Tibial nerve (tissue), 4 donors: Measurements from ENCODE around the gene SOX5. TPM values are rescaled to one million over a fixed set of nuclear protein-coding genes. Genes with fewer than 3 reads are reported as not detected.

Source experiments
- DNase-seq, 2 donors: peaks; one replicate each; pipeline ENCODE4 v3.0.0-alpha.2; 2019; ENCODE audit warnings: low spot score in 2 of 2
- H3K27ac ChIP-seq, 4 donors: fragments of 200-600 bp; sonication (generic) in 3 of 4; one replicate each; pipeline ENCODE4 v1.5.1; 2017 to 2019; ENCODE audit warnings: mild to moderate bottlenecking in 1 of 4
- H3K27me3 ChIP-seq, 2 donors: fragments of 200-600 bp; sonication (generic) in 1 of 2; one replicate each; pipeline versions ENCODE4 v1.5.1 to v1.6.0; 2017 to 2019
- H3K36me3 ChIP-seq, 3 donors: fragments of 200-600 bp; sonication (generic); one replicate each; pipeline ENCODE4 v1.5.1; 2018 to 2019
- H3K4me1 ChIP-seq, 4 donors: fragments of 200-600 bp; sonication (generic) in 3 of 4; one replicate each; pipeline ENCODE4 v1.5.1; 2017 to 2019
- H3K4me3 ChIP-seq, 4 donors: fragments of 200-600 bp; sonication (generic) in 3 of 4; one replicate each; pipeline ENCODE4 v1.5.1; 2017 to 2019; ENCODE audit warnings: mild to moderate bottlenecking in 1 of 4, moderate library complexity in 1 of 4
- H3K9me3 ChIP-seq, 4 donors: fragments of 200-600 bp; sonication (generic) in 3 of 4; one replicate each; pipeline ENCODE4 v1.5.1; 2017 to 2019
- EP300 ChIP-seq, 2 donors: sonication (generic); formaldehyde crosslinking; IDR thresholded peaks; one replicate each; pipeline ENCODE4 v1.6.1; 2017; ENCODE audit warnings: antibody characterized with exemption in 2 of 2, mild to moderate bottlenecking in 1 of 2
- POLR2A ChIP-seq, 2 donors: fragments of 450-650 bp; IDR thresholded peaks; one replicate each; pipeline ENCODE4 v1.6.1; 2017; ENCODE audit warnings: antibody characterized with exemption in 2 of 2, mild to moderate bottlenecking in 2 of 2, moderate library complexity in 2 of 2
- WGBS, 2 donors: methylation state at CpG; one replicate each; pipeline ENCODE4 v1.1.5; 2018; 5-methylcytosine and 5-hydroxymethylcytosine counted together
- total RNA-seq, 4 donors: library from RNA; depleted of rRNA; stranded (reverse); fragments of >200 nt; gene quantifications; one replicate each; pipeline ENCODE4 v1.1.0, GENCODE V29; 2016
- TF ChIP-seq, protein P1 (sequence below), 5 experiments: fragments of 200-600 bp in 3 of 5; fragments of 450-650 bp in 2 of 5; sonication (generic) in 3 of 5; IDR thresholded peaks; one replicate each; pipeline ENCODE4 v1.5.1; 2016 to 2019; ENCODE audit warnings: antibody characterized with exemption in 5 of 5, mild to moderate bottlenecking in 3 of 5, moderate library complexity in 2 of 5

SOX5 gene
- total RNA-seq, 4 donors from 2014 or later = 24.0 to 53.8 (median 38.6) TPM

DNA sequence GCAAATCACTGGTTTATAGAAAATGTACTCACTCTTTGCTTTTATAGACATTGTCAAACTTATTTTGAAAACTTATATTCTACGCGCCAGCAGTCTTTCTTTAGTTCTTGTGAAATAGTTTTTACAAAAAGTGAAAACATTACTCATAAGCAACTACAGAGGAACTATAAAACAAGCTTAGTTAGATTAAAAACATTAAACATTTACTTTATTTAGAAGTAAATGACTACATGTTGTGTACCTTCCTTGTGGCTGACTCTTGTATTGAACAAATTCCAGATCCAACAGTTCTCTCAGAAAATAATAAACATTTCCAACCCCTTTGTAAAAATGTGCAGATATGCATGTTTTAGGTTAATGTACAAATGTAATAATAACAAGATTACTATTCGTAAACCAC lies 198.5 kb downstream of the SOX5 start:
- DNase-seq = no peak
- Histone ChIP-seq H3K27ac (no peak overlapping the region), H3K27me3 (no peaks in the 10 kb centered on the region), H3K4me3 (no peak overlapping the region), H3K36me3 (peaks cover 0 to 5% (median 0%) of the 10 kb centered on the region in 3 donors), H3K9me3 (no peaks in the 10 kb centered on the region), H3K4me1 (no peaks in the 10 kb centered on the region)
- TF ChIP-seq EP300 (IDR thresholded peaks at IDR 0.05) = no peak
- TF ChIP-seq, protein P1, sequence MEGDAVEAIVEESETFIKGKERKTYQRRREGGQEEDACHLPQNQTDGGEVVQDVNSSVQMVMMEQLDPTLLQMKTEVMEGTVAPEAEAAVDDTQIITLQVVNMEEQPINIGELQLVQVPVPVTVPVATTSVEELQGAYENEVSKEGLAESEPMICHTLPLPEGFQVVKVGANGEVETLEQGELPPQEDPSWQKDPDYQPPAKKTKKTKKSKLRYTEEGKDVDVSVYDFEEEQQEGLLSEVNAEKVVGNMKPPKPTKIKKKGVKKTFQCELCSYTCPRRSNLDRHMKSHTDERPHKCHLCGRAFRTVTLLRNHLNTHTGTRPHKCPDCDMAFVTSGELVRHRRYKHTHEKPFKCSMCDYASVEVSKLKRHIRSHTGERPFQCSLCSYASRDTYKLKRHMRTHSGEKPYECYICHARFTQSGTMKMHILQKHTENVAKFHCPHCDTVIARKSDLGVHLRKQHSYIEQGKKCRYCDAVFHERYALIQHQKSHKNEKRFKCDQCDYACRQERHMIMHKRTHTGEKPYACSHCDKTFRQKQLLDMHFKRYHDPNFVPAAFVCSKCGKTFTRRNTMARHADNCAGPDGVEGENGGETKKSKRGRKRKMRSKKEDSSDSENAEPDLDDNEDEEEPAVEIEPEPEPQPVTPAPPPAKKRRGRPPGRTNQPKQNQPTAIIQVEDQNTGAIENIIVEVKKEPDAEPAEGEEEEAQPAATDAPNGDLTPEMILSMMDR (IDR thresholded peaks at IDR 0.05) = no peak
- no peak for TF ChIP-seq POLR2A (IDR thresholded peaks at IDR 0.05)
- WGBS, 2 donors = 93% methylated on average over 3 of the region's 3 CpGs

DNA sequence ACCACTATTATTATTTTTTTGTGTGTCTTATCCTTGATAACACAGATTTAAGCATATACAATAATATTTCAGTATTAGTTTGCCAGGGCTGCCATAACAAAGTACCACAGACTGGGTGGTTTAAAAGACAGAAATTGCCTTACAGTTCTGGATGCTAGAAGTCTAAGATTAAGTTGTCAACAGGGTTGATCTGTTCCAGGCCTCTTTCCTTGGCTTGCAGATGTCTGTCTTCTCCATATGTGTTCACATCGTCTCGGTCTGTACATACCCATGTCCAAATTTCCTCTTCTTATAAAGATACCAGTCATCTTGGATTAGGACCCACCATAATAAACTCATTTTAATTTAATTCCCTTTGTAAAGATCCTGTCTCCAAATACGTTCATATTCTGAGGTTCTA lies 204.8 kb downstream of the SOX5 start:
- TF ChIP-seq EP300 (IDR thresholded peaks at IDR 0.05) = no peak
- TF ChIP-seq, protein P1 (IDR thresholded peaks at IDR 0.05) = no peak
- no peak for TF ChIP-seq POLR2A (IDR thresholded peaks at IDR 0.05)
- Histone ChIP-seq H3K27me3 (no peaks in the 10 kb centered on the region), H3K27ac (no peak overlapping the region), H3K4me1 (no peaks in the 10 kb centered on the region), H3K9me3 (no peaks in the 10 kb centered on the region), H3K4me3 (no peak overlapping the region), H3K36me3 (peaks cover 0 to 17% (median 0%) of the 10 kb centered on the region in 3 donors)
- 83 to 91% methylated on average over 3 of the region's 3 CpGs for WGBS, 2 donors
- DNase-seq = no peak

DNA sequence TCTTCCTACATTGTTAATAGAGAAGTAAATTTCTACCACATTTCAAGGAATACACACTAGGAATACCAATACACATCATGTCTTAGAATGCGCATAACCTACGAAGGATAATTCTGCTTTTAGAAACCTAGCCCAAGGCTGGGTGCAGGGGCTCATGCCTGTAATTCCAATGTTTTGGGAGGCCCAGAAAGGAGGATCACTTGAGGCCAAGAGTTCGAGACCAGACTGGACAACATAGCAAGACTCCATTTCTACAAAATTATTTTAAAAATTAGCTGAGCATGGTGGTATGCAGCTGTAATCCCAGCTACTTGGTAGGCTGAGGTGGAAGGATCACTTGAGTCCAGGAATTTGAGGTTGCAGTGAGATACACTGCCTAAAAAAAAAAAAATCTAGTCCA lies 206.9 kb downstream of the SOX5 start:
- no peak overlapping the region for H3K27ac ChIP-seq
- no peaks in the 10 kb centered on the region for H3K9me3 ChIP-seq
- no peak overlapping the region for H3K4me3 ChIP-seq
- H3K27me3 ChIP-seq = no peaks in the 10 kb centered on the region
- DNase-seq = no peak
- TF ChIP-seq POLR2A (IDR thresholded peaks at IDR 0.05) (no peak), EP300 (IDR thresholded peaks at IDR 0.05) (no peak)
- TF ChIP-seq, protein P1 (IDR thresholded peaks at IDR 0.05) = no peak
- peaks cover 0 to 38% (median 0%) of the 10 kb centered on the region in 3 donors for H3K36me3 ChIP-seq
- no peaks in the 10 kb centered on the region for H3K4me1 ChIP-seq
- 95 to 99% methylated on average over 3 of the region's 3 CpGs for WGBS, 2 donors

DNA sequence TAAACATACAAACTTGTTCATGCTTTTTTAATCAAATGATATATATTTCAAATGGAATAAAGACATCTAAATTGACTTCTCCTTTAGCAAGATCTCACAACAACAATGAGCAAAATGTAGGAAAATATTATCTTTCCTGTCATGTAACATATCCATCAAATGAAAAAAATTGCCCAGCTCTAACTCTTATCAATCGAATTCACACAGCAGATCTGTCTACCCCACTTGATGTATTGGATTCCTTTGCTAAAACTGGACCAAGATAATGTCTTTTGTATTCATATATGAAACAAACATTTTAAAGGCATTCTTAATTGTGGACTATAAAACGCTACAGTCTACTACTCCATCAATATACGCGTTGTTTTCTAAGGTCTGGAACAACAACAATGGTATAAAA lies 218.0 kb downstream of the SOX5 start:
- Histone ChIP-seq H3K9me3 (no peaks in the 10 kb centered on the region), H3K4me1 (peaks cover 0 to 8% (median 0%) of the 10 kb centered on the region in 4 donors), H3K27ac (no peak overlapping the region), H3K36me3 (peaks cover 0 to 20% (median 0%) of the 10 kb centered on the region in 3 donors), H3K4me3 (no peak overlapping the region), H3K27me3 (no peaks in the 10 kb centered on the region)
- 88 to 89% methylated on average over 4 of the region's 4 CpGs for WGBS, 2 donors
- TF ChIP-seq EP300 (IDR thresholded peaks at IDR 0.05) (no peak), POLR2A (IDR thresholded peaks at IDR 0.05) (no peak)
- TF ChIP-seq, protein P1 (IDR thresholded peaks at IDR 0.05) = no peak
- no peak for DNase-seq

DNA sequence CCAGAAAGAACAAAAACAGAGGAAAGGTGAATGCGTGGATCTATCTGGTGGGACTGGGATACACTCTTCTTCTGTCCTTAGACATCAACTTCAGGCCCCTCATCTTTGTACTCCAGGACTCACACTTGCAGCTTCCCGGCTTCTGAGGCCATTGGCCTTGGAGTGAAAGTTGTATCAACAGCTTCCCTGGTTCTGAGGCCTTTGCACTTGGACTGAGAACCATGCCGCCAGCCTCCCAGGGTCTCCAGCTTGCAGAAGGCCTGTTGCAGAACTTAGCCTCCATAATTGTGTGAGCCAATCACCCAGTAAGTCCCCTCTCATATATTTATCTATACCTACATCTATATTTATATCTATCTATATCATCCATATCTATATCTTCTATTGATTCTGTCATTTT lies 218.4 kb downstream of the SOX5 start:
- Histone ChIP-seq H3K27ac (no peak overlapping the region), H3K9me3 (no peaks in the 10 kb centered on the region), H3K27me3 (no peaks in the 10 kb centered on the region), H3K4me3 (no peak overlapping the region), H3K4me1 (peaks cover 0 to 8% (median 0%) of the 10 kb centered on the region in 4 donors), H3K36me3 (peaks cover 0 to 17% (median 0%) of the 10 kb centered on the region in 3 donors)
- WGBS, 2 donors = 94 to 95% methylated on average over 3 of the region's 3 CpGs
- no peak for TF ChIP-seq EP300 (IDR thresholded peaks at IDR 0.05)
- TF ChIP-seq, protein P1 (IDR thresholded peaks at IDR 0.05) = no peak
- TF ChIP-seq POLR2A (IDR thresholded peaks at IDR 0.05) = no peak
- no peak for DNase-seq
